ENCODE results near the gene TBC1D24.

The TBC1D24 gene

GRCh38 chr16:2529061-2529931, 54.4 kb downstream of the TBC1D24 start:
- H3K36me3 ChIP-seq (ENCODE audit: low read length): no peaks in the 10 kb centered on the region
- H3K27me3 ChIP-seq (ENCODE audit: low read length): no peaks in the 10 kb centered on the region
- no peak for TF ChIP-seq CTCF (IDR thresholded peaks at IDR 0.05; ENCODE audit: insufficient read depth, low read length, poor library complexity, severe bottlenecking)
- no peak for TF ChIP-seq EZH2phosphoT487 (conservative IDR thresholded peaks at IDR 0.05; ENCODE audit: low read length)
- no peak overlapping the region for H3K9ac ChIP-seq (ENCODE audit: low read length)
- H3K27ac ChIP-seq (ENCODE audit: low read depth, low read length): no peak overlapping the region
- no peaks in the 10 kb centered on the region for H3K79me2 ChIP-seq (ENCODE audit: insufficient read depth, low read length)
- H2AFZ ChIP-seq (ENCODE audit: low read depth, low read length, severe bottlenecking): no peak overlapping the region
- H3K9me3 ChIP-seq (ENCODE audit: insufficient read depth, low read length): no peaks in the 10 kb centered on the region
- H3K9me2 ChIP-seq (replicated peaks; ENCODE audit: insufficient read depth, low read length): no peaks in the 10 kb centered on the region
- H3F3A ChIP-seq (ENCODE audit: insufficient read depth): peaks cover 14% of the 10 kb centered on the region; the same call in 1 of the 2 replicates
- no peak overlapping the region for H3K4me2 ChIP-seq (ENCODE audit: low read depth, low read length, poor library complexity, severe bottlenecking)
- H4K20me1 ChIP-seq (ENCODE audit: low read depth, low read length): no peaks in the 10 kb centered on the region
- no peak overlapping the region for H3K4me3 ChIP-seq (ENCODE audit: insufficient read depth, low read length, poor library complexity, severe bottlenecking)

GRCh38 chr16:2529961-2530628, 55.2 kb downstream of the TBC1D24 start:
- TF ChIP-seq CTCF (IDR thresholded peaks at IDR 0.05; ENCODE audit: insufficient read depth, low read length, poor library complexity, severe bottlenecking): no peak
- TF ChIP-seq EZH2phosphoT487 (conservative IDR thresholded peaks at IDR 0.05; ENCODE audit: low read length): no peak
- Histone ChIP-seq H2AFZ (ENCODE audit: low read depth, low read length, severe bottlenecking) (no peak overlapping the region), H3K36me3 (ENCODE audit: low read length) (no peaks in the 10 kb centered on the region), H3K9me3 (ENCODE audit: insufficient read depth, low read length) (no peaks in the 10 kb centered on the region), H3K27me3 (ENCODE audit: low read length) (no peaks in the 10 kb centered on the region), H3K79me2 (ENCODE audit: insufficient read depth, low read length) (no peaks in the 10 kb centered on the region), H3F3A (ENCODE audit: insufficient read depth) (peaks cover 14% of the 10 kb centered on the region; the same call in 1 of the 2 replicates), H3K9ac (ENCODE audit: low read length) (no peak overlapping the region), H3K27ac (ENCODE audit: low read depth, low read length) (no peak overlapping the region), H4K20me1 (ENCODE audit: low read depth, low read length) (no peaks in the 10 kb centered on the region), H3K4me3 (ENCODE audit: insufficient read depth, low read length, poor library complexity, severe bottlenecking) (no peak overlapping the region), H3K9me2 (replicated peaks; ENCODE audit: insufficient read depth, low read length) (no peaks in the 10 kb centered on the region), H3K4me2 (ENCODE audit: low read depth, low read length, poor library complexity, severe bottlenecking) (no peak overlapping the region)

GRCh38 chr16:2530629-2531318, 55.8 kb downstream of the TBC1D24 start:
- peaks cover 14% of the 10 kb centered on the region; the same call in 1 of the 2 replicates for H3F3A ChIP-seq (ENCODE audit: insufficient read depth)
- TF ChIP-seq EZH2phosphoT487 (conservative IDR thresholded peaks at IDR 0.05; ENCODE audit: low read length): no peak
- no peak for TF ChIP-seq CTCF (IDR thresholded peaks at IDR 0.05; ENCODE audit: insufficient read depth, low read length, poor library complexity, severe bottlenecking)
- no peak overlapping the region for H3K4me3 ChIP-seq (ENCODE audit: insufficient read depth, low read length, poor library complexity, severe bottlenecking)
- no peaks in the 10 kb centered on the region for H3K9me2 ChIP-seq (replicated peaks; ENCODE audit: insufficient read depth, low read length)
- no peaks in the 10 kb centered on the region for H3K9me3 ChIP-seq (ENCODE audit: insufficient read depth, low read length)
- H3K79me2 ChIP-seq (ENCODE audit: insufficient read depth, low read length): no peaks in the 10 kb centered on the region
- no peaks in the 10 kb centered on the region for H4K20me1 ChIP-seq (ENCODE audit: low read depth, low read length)
- no peaks in the 10 kb centered on the region for H3K27me3 ChIP-seq (ENCODE audit: low read length)
- H2AFZ ChIP-seq (ENCODE audit: low read depth, low read length, severe bottlenecking): no peak overlapping the region
- H3K27ac ChIP-seq (ENCODE audit: low read depth, low read length): peak overlapping the region; percentile 34; the same call in 1 of the 2 replicates
- peak overlapping the region; percentile 62 for H3K9ac ChIP-seq (ENCODE audit: low read length)
- H3K4me2 ChIP-seq (ENCODE audit: low read depth, low read length, poor library complexity, severe bottlenecking): peak overlapping the region; percentile 65
- H3K36me3 ChIP-seq (ENCODE audit: low read length): no peaks in the 10 kb centered on the region

Data from SU-DHL-6 (cell line).